Stimulated activated CD4-positive, alpha-beta T cell treated with anti-CD3 and anti-CD28 coated beads, Interleukin-1b, Interleukin-23, amount 100 ng/mL, for 48 hours (primary cell): ENCODE measurements around the gene TGFB1I1.
"Not testable (repeated sequence)": the region's sequence is repeated elsewhere in the genome, so short reads cannot be mapped to it uniquely, and the experiment has no call there.

Experiments used
- DNase-seq: peaks from one replicate; pipeline ENCODE4 v3.0.0-alpha.2; 2020

The TGFB1I1 gene

GRCh38 chr16:31473264-31473984 lies 1.5 kb downstream of the TGFB1I1 start:
- DNase-seq: no peak

GRCh38 chr16:31474173-31474714 lies 2.3 kb downstream of the TGFB1I1 start:
- DNase-seq: no peak

GRCh38 chr16:31474773-31475738 lies 3.1 kb downstream of the TGFB1I1 start:
- no peak for DNase-seq

GRCh38 chr16:31475946-31476302 lies 4.0 kb downstream of the TGFB1I1 start:
- no peak for DNase-seq

GRCh38 chr16:31476303-31477219 lies 4.6 kb downstream of the TGFB1I1 start:
- peak; percentile 88 for DNase-seq

- no peak for DNase-seq
These were observed 5.6 kb downstream of the TGFB1I1 start for GRCh38 chr16:31477220-31478216.

GRCh38 chr16:31478956-31479355 lies 7.0 kb downstream of the TGFB1I1 start:
- DNase-seq: no peak

GRCh38 chr16:31479751-31480150 lies 7.8 kb downstream of the TGFB1I1 start:
- DNase-seq: no peak

- DNase-seq: no peak
These were observed 9.0 kb downstream of the TGFB1I1 start for GRCh38 chr16:31480851-31481536.

GRCh38 chr16:31483081-31483480 lies 11.1 kb downstream of the TGFB1I1 start, which contains the start of gene SLC5A2:
Gene SLC5A2 (plus strand): TSS chr16:31483123. CDS start chr16:31483137, 14 bp downstream.
- DNase-seq: no peak

GRCh38 chr16:31484048-31484447 lies 12.1 kb downstream of the TGFB1I1 start:
- DNase-seq: not testable (repeated sequence)

GRCh38 chr16:31484491-31485171 lies 12.7 kb downstream of the TGFB1I1 start:
- no peak for DNase-seq

- no peak for DNase-seq
These were observed 13.6 kb downstream of the TGFB1I1 start for GRCh38 chr16:31485571-31485970.

- DNase-seq: no peak
These were observed 14.1 kb downstream of the TGFB1I1 start for GRCh38 chr16:31486045-31486444.

GRCh38 chr16:31487071-31487719 lies 15.2 kb downstream of the TGFB1I1 start:
- DNase-seq: no peak

GRCh38 chr16:31487720-31488467 lies 15.9 kb downstream of the TGFB1I1 start:
- peak; percentile 52 for DNase-seq

- no peak for DNase-seq
These were observed 16.7 kb downstream of the TGFB1I1 start for GRCh38 chr16:31488468-31489297.

- DNase-seq: no peak
These were observed 17.3 kb downstream of the TGFB1I1 start for GRCh38 chr16:31489298-31489564.
